ENCODE measurements around the gene ARID1B. TPM values are rescaled to one million over a fixed set of nuclear protein-coding genes. Genes with fewer than 3 reads are reported as not detected.

The ARID1B gene
- total and polyA plus RNA-seq, 9 of the 15 experiments (the other 6 are each of a cell fraction or from before 2014, with no cell fraction given) = 12.5 to 50.5 (median 25.8) TPM

DNA sequence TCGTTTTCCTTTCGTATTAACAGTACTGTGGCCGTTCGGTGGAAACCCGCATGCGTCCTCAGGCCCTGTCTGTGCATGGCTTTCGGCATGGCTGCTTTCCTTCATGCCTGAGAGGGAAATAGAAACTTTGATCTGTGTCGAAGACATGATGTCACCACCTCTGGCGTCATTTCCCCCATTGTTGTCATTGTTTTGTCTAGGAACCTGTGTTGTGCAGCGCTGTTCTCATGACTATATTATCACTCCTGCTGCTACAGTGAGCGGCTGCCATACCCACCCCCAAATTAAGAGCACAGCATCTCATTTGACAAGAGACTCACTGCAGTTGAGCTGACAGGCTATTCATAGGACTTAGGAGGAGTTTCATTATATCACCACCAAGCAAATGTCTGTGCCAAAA, 373.9 kb downstream of the ARID1B start (continued):
- TF ChIP-seq SFPQ (IDR thresholded peaks at IDR 0.05; ENCODE audit: low read depth, low read length) = no peak
- TF ChIP-seq XRCC4 (IDR thresholded peaks at IDR 0.05; ENCODE audit: extremely low read depth, insufficient read depth, insufficient read length) = no peak
- TF ChIP-seq, protein P1, sequence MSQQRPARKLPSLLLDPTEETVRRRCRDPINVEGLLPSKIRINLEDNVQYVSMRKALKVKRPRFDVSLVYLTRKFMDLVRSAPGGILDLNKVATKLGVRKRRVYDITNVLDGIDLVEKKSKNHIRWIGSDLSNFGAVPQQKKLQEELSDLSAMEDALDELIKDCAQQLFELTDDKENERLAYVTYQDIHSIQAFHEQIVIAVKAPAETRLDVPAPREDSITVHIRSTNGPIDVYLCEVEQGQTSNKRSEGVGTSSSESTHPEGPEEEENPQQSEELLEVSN (IDR thresholded peaks at IDR 0.05; ENCODE audit: borderline replicate concordance in 1 of 2, extremely low read depth in 1 of 2, insufficient read depth in 1 of 2, insufficient read length in 1 of 2, low read depth in 1 of 2, low read length in 1 of 2, poor library complexity in 1 of 2, severe bottlenecking in 1 of 2) = no peak
- no peak for TF ChIP-seq TSHZ1 (CRISPR knock-in tag; IDR thresholded peaks at IDR 0.05)
- no peak for TF ChIP-seq SLC30A9 (CRISPR knock-in tag; IDR thresholded peaks at IDR 0.05)
- TF ChIP-seq BRF2 (IDR thresholded peaks at IDR 0.05; ENCODE audit: borderline replicate concordance, insufficient read depth, insufficient read length) = no peak
- TF ChIP-seq ZNF398 (CRISPR knock-in tag; IDR thresholded peaks at IDR 0.05) = no peak
- TF ChIP-seq ZC3H4 (CRISPR knock-in tag; IDR thresholded peaks at IDR 0.05; ENCODE audit: borderline replicate concordance) = no peak
- TF ChIP-seq, protein P2, sequence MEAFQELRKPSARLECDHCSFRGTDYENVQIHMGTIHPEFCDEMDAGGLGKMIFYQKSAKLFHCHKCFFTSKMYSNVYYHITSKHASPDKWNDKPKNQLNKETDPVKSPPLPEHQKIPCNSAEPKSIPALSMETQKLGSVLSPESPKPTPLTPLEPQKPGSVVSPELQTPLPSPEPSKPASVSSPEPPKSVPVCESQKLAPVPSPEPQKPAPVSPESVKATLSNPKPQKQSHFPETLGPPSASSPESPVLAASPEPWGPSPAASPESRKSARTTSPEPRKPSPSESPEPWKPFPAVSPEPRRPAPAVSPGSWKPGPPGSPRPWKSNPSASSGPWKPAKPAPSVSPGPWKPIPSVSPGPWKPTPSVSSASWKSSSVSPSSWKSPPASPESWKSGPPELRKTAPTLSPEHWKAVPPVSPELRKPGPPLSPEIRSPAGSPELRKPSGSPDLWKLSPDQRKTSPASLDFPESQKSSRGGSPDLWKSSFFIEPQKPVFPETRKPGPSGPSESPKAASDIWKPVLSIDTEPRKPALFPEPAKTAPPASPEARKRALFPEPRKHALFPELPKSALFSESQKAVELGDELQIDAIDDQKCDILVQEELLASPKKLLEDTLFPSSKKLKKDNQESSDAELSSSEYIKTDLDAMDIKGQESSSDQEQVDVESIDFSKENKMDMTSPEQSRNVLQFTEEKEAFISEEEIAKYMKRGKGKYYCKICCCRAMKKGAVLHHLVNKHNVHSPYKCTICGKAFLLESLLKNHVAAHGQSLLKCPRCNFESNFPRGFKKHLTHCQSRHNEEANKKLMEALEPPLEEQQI (IDR thresholded peaks at IDR 0.05) = no peak
